ENCODE measurements around the gene ZNF280D. TPM values are rescaled to one million over a fixed set of nuclear protein-coding genes. Genes with fewer than 3 reads are reported as not detected.

ZNF280D gene
- total RNA-seq, 1 donor from 2014 or later = 8.7 TPM

Other genes starting within 250 kb of the ZNF280D start
- gene TCF12, start 185.1 kb upstream of the ZNF280D start, total RNA-seq = 33.2 and 69.3 TPM in 2 replicates